Measurements from ENCODE around the gene RNF26. TPM values are rescaled to one million over a fixed set of nuclear protein-coding genes. Genes with fewer than 3 reads are reported as not detected.

The RNF26 gene
- total and polyA plus RNA-seq, 5 donors = 9.7 to 19.6 (median 14.3) TPM

GRCh38 chr11:119316016-119316728, 18.2 kb upstream of the RNF26 start:
- intact Hi-C loops (cut with DNase I) = loop anchor here in 1 of 4 donors (10.0 kb wide), 1 partner anchor 111 kb away; the partner anchor contains the start of gene CBL
- peak; percentile 75 to 91 (median 86) for DNase-seq
- Histone ChIP-seq H3K9me3 (ENCODE audit: control insufficient read depth, low read length) (no peaks in the 10 kb centered on the region), H3K27ac (ENCODE audit: low read length) (peak overlapping the region; percentile 81), H3K4me3 (ENCODE audit: low read length) (peak overlapping the region; percentile 80), H3K4me1 (ENCODE audit: control insufficient read depth, insufficient read depth, low read length) (peaks cover 13% of the 10 kb centered on the region), H3K27me3 (ENCODE audit: control insufficient read depth, insufficient read depth) (no peaks in the 10 kb centered on the region)
- ATAC-seq = peak; percentile 2 to 31
- under 1% methylated on average over 46 of the region's 46 CpGs for WGBS

- 1% methylated on average over 73 of the region's 74 CpGs for WGBS
- H3K27me3 ChIP-seq (ENCODE audit: control insufficient read depth, insufficient read depth) = no peaks in the 10 kb centered on the region
- intact Hi-C loops (cut with DNase I) = loop anchor here in 1 of 4 donors (10.0 kb wide), 1 partner anchor 112 kb away; the partner anchor contains the start of gene CBL
- peaks cover 13% of the 10 kb centered on the region for H3K4me1 ChIP-seq (ENCODE audit: control insufficient read depth, insufficient read depth, low read length)
- peak within 1 kb of the TSS; percentile 90 for H3K27ac ChIP-seq (ENCODE audit: low read length)
- peak within 1 kb of the TSS; percentile 80 for H3K4me3 ChIP-seq (ENCODE audit: low read length)
- DNase-seq = peak; percentile 75 to 87 (median 80)
- no peaks in the 10 kb centered on the region for H3K9me3 ChIP-seq (ENCODE audit: control insufficient read depth, low read length)
- peak; percentile 13 to 40 for ATAC-seq
These were observed 17.4 kb upstream of the RNF26 start, which contains the start of gene MCAM for GRCh38 chr11:119316729-119317591. Gene MCAM (minus strand): TSS chr11:119317130. CDS start chr11:119317101, 29 bp downstream.

- no peaks in the 10 kb centered on the region for H3K27me3 ChIP-seq (ENCODE audit: control insufficient read depth, insufficient read depth)
- WGBS = 40% methylated on average over 14 of the region's 14 CpGs
- peak overlapping the region; percentile 90 for H3K27ac ChIP-seq (ENCODE audit: low read length)
- H3K4me3 ChIP-seq (ENCODE audit: low read length) = peak overlapping the region; percentile 80
- H3K9me3 ChIP-seq (ENCODE audit: control insufficient read depth, low read length) = no peaks in the 10 kb centered on the region
- no peak for ATAC-seq
- peaks cover 13% of the 10 kb centered on the region for H3K4me1 ChIP-seq (ENCODE audit: control insufficient read depth, insufficient read depth, low read length)
- DNase-seq = no peak
- intact Hi-C loops (cut with DNase I) = loop anchor here in 1 of 4 donors (10.0 kb wide), 1 partner anchor 113 kb away; the partner anchor contains the start of gene CBL
These were observed 16.6 kb upstream of the RNF26 start for GRCh38 chr11:119317592-119318239.

GRCh38 chr11:119318240-119319135, 15.8 kb upstream of the RNF26 start:
- H3K27ac ChIP-seq (ENCODE audit: low read length) = peak overlapping the region; percentile 90
- intact Hi-C loops (cut with DNase I) = loop anchor here in 1 of 4 donors (10.0 kb wide), 1 partner anchor 114 kb away; the partner anchor contains the start of gene CBL
- H3K4me3 ChIP-seq (ENCODE audit: low read length) = no peak overlapping the region
- WGBS = 47% methylated on average over 22 of the region's 22 CpGs
- H3K9me3 ChIP-seq (ENCODE audit: control insufficient read depth, low read length) = no peaks in the 10 kb centered on the region
- no peaks in the 10 kb centered on the region for H3K27me3 ChIP-seq (ENCODE audit: control insufficient read depth, insufficient read depth)
- ATAC-seq (peak; percentile 2 to 35), DNase-seq (peak; percentile 50 to 70 (median 69))
- peaks cover 13% of the 10 kb centered on the region for H3K4me1 ChIP-seq (ENCODE audit: control insufficient read depth, insufficient read depth, low read length)

GRCh38 chr11:119319136-119319699, 15.1 kb upstream of the RNF26 start:
- Histone ChIP-seq H3K4me3 (ENCODE audit: low read length) (no peak overlapping the region), H3K27me3 (ENCODE audit: control insufficient read depth, insufficient read depth) (no peaks in the 10 kb centered on the region), H3K4me1 (ENCODE audit: control insufficient read depth, insufficient read depth, low read length) (peaks cover 13% of the 10 kb centered on the region), H3K9me3 (ENCODE audit: control insufficient read depth, low read length) (no peaks in the 10 kb centered on the region), H3K27ac (ENCODE audit: low read length) (peak overlapping the region; percentile 90)
- ATAC-seq (no peak), DNase-seq (peak; percentile 23 to 62 (median 28))
- intact Hi-C loops (cut with DNase I) = loop anchor here in 1 of 4 donors (10.0 kb wide), 1 partner anchor 114 kb away; the partner anchor contains the start of gene CBL
- WGBS = 61% methylated on average over 8 of the region's 8 CpGs

- Histone ChIP-seq H3K4me1 (ENCODE audit: control insufficient read depth, insufficient read depth, low read length) (peaks cover 13% of the 10 kb centered on the region), H3K27me3 (ENCODE audit: control insufficient read depth, insufficient read depth) (no peaks in the 10 kb centered on the region), H3K9me3 (ENCODE audit: control insufficient read depth, low read length) (no peaks in the 10 kb centered on the region), H3K4me3 (ENCODE audit: low read length) (no peak overlapping the region), H3K27ac (ENCODE audit: low read length) (peak overlapping the region; percentile 90)
- intact Hi-C loops (cut with DNase I) = loop anchor here in 2 of 4 donors (10.0 kb wide), 1 partner anchor 115 kb away; the partner anchor contains the start of gene CBL (in 2 of the 2)
- 31% methylated on average over 11 of the region's 11 CpGs for WGBS
- peak; percentile 1 to 54 for ATAC-seq
- peak; percentile 59 to 74 (median 72) for DNase-seq
These were observed 14.6 kb upstream of the RNF26 start for GRCh38 chr11:119319700-119320239.

GRCh38 chr11:119320240-119320775, 14.0 kb upstream of the RNF26 start:
- no peaks in the 10 kb centered on the region for H3K9me3 ChIP-seq (ENCODE audit: control insufficient read depth, low read length)
- H3K4me3 ChIP-seq (ENCODE audit: low read length) = peak overlapping the region; percentile 50
- peak; percentile 64 to 83 (median 81) for DNase-seq
- intact Hi-C loops (cut with DNase I) = loop anchor here in 1 of 4 donors (10.0 kb wide), 1 partner anchor 116 kb away; the partner anchor contains the start of gene CBL
- H3K27me3 ChIP-seq (ENCODE audit: control insufficient read depth, insufficient read depth) = no peaks in the 10 kb centered on the region
- H3K27ac ChIP-seq (ENCODE audit: low read length) = peak overlapping the region; percentile 98
- H3K4me1 ChIP-seq (ENCODE audit: control insufficient read depth, insufficient read depth, low read length) = peaks cover 13% of the 10 kb centered on the region
- 33% methylated on average over 17 of the region's 17 CpGs for WGBS
- ATAC-seq = peak in 1 of 2 donors; percentile 2

GRCh38 chr11:119320776-119321524, 13.4 kb upstream of the RNF26 start:
- Histone ChIP-seq H3K9me3 (ENCODE audit: control insufficient read depth, low read length) (no peaks in the 10 kb centered on the region), H3K4me1 (ENCODE audit: control insufficient read depth, insufficient read depth, low read length) (peaks cover 13% of the 10 kb centered on the region), H3K27me3 (ENCODE audit: control insufficient read depth, insufficient read depth) (no peaks in the 10 kb centered on the region), H3K27ac (ENCODE audit: low read length) (peak overlapping the region; percentile 98), H3K4me3 (ENCODE audit: low read length) (peak overlapping the region; percentile 50)
- ATAC-seq (peak; percentile 58 to 65), DNase-seq (peak; percentile 74 to 91 (median 89))
- WGBS = 5% methylated on average over 60 of the region's 60 CpGs
- intact Hi-C loops (cut with DNase I) = loop anchor here in 1 of 4 donors (10.0 kb wide), 1 partner anchor 116 kb away; the partner anchor contains the start of gene CBL

Data from right cardiac atrium (tissue), 5 donors.